ENCODE data around the gene MAN2A1. TPM values are rescaled to one million over a fixed set of nuclear protein-coding genes. Genes with fewer than 3 reads are reported as not detected.

The MAN2A1 gene
- polyA plus RNA-seq, 2 of the 4 experiments (the other 2 are of a cell fraction), result 15.8 to 51.5 TPM

DNA sequence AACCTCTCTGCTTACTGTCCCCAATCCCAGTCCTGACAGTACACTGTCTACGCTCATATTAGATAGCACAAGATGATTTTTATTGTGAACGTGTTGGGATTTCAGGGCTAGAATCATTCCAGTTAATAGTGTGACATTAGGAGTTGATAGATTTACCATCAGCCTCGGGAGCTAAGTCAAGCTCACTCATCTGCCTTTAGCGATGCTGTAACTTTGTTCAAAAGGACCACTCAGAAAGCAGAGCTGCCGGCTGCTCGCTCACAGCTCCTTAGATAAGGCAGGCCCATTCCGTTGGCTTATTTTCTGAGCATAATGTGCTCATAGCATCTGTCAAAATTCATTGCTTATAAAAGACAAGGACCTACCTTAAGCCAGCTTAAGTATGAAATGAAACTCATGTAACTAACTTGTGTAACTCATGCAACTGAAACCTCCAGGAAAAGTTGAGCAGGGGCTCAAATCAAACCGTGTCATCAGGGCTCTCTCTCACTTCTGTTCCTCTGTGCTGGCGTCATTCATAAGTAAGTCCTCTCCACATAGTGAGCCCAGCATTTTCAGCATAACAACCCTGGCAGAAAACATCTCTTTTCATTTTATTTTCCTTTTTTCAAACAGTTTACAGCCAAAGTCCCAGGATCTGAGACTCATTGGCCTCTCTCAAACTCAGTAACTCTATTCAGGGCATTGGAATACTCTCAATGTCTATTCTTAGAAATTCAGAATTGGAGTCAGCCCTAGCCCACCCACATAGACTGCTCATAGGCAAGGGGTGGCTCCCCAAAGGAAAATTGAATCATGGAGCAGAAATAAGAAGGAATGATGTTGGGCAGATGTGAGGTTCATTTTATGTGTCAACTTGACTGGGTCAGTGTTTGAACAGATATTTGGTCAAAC, 208.8 kb downstream of the MAN2A1 start:
- FAIRE-seq (no peak), DNase-seq (ENCODE audit: low read depth in 1 of 2, low spot score in 1 of 2) (no peak), ATAC-seq (no peak)
- TF ChIP-seq GATA3 (IDR thresholded peaks at IDR 0.05; ENCODE audit: borderline replicate concordance), result no peak
- no peak for TF ChIP-seq FOSB (CRISPR knock-in tag; IDR thresholded peaks at IDR 0.05)
- TF ChIP-seq ATOH8 (CRISPR knock-in tag; IDR thresholded peaks at IDR 0.05; ENCODE audit: low read depth), result no peak
- no peak for TF ChIP-seq MYC (IDR thresholded peaks at IDR 0.05; ENCODE audit: borderline replicate concordance, low read length)
- TF ChIP-seq, protein P1, sequence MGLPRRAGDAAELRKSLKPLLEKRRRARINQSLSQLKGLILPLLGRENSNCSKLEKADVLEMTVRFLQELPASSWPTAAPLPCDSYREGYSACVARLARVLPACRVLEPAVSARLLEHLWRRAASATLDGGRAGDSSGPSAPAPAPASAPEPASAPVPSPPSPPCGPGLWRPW (IDR thresholded peaks at IDR 0.05), result no peak
- TF ChIP-seq HOXA7 (CRISPR knock-in tag; IDR thresholded peaks at IDR 0.05), result no peak
- TF ChIP-seq, protein P2, sequence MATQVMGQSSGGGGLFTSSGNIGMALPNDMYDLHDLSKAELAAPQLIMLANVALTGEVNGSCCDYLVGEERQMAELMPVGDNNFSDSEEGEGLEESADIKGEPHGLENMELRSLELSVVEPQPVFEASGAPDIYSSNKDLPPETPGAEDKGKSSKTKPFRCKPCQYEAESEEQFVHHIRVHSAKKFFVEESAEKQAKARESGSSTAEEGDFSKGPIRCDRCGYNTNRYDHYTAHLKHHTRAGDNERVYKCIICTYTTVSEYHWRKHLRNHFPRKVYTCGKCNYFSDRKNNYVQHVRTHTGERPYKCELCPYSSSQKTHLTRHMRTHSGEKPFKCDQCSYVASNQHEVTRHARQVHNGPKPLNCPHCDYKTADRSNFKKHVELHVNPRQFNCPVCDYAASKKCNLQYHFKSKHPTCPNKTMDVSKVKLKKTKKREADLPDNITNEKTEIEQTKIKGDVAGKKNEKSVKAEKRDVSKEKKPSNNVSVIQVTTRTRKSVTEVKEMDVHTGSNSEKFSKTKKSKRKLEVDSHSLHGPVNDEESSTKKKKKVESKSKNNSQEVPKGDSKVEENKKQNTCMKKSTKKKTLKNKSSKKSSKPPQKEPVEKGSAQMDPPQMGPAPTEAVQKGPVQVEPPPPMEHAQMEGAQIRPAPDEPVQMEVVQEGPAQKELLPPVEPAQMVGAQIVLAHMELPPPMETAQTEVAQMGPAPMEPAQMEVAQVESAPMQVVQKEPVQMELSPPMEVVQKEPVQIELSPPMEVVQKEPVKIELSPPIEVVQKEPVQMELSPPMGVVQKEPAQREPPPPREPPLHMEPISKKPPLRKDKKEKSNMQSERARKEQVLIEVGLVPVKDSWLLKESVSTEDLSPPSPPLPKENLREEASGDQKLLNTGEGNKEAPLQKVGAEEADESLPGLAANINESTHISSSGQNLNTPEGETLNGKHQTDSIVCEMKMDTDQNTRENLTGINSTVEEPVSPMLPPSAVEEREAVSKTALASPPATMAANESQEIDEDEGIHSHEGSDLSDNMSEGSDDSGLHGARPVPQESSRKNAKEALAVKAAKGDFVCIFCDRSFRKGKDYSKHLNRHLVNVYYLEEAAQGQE (IDR thresholded peaks at IDR 0.05), result no peak
- no peak for TF ChIP-seq PBX3 (IDR thresholded peaks at IDR 0.05)
- TF ChIP-seq CBX8 (IDR thresholded peaks at IDR 0.05), result no peak
- TF ChIP-seq HEYL (CRISPR knock-in tag; IDR thresholded peaks at IDR 0.05), result no peak
- TF ChIP-seq PHF8 (IDR thresholded peaks at IDR 0.05; ENCODE audit: borderline replicate concordance, low read depth), result no peak
- WGBS (ENCODE audit: missing lambda C conversion rate), result 61% methylated on average over 9 of the region's 9 CpGs
- POLR2A ChIA-PET, result no interaction called here
- no peak overlapping the region for H3K4me2 ChIP-seq
- H3K4me1 ChIP-seq, result no peaks in the 10 kb centered on the region; the same call in 2 of the 3 replicates
- CTCF ChIA-PET, result no interaction called here
- H3K27ac ChIP-seq, result no peak overlapping the region
- no peak overlapping the region for H3K4me3 ChIP-seq
- no peaks in the 10 kb centered on the region for H3K9me3 ChIP-seq

DNA sequence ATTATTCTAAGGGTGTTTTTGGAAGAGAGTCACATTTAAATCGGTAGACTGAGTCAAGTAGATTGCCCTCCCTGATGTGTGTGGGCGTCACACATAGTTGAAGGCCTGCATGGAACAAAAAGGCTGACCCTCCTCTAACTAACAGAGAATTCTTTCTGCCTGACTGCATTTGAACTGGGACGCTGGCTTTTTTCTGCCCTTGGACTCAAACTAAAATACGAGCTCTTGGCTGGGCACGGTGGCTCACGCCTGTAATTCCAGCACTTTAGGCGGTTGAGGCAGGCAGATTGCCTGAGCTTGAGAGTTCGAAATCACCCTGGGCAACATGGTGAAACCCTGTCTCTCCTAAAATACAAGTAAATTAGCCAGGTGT, 209.4 kb downstream of the MAN2A1 start:
- no peak overlapping the region for H3K27ac ChIP-seq
- no peak for FAIRE-seq
- ChIA-PET CTCF (interaction anchor here (1.2 kb wide), 1 partner anchor 14 kb away, joined by 3 read pairs; no protein-coding TSS in a partner anchor), POLR2A (no interaction called here)
- no peak for TF ChIP-seq PHF8 (IDR thresholded peaks at IDR 0.05; ENCODE audit: borderline replicate concordance, low read depth)
- TF ChIP-seq HMGXB4 (CRISPR knock-in tag; IDR thresholded peaks at IDR 0.05; ENCODE audit: borderline replicate concordance), result no peak
- TF ChIP-seq RARB (CRISPR knock-in tag; IDR thresholded peaks at IDR 0.05), result no peak
- no peak for DNase-seq (ENCODE audit: low read depth in 1 of 2, low spot score in 1 of 2)
- ATAC-seq, result no peak
- H3K4me3 ChIP-seq, result no peak overlapping the region
- no peaks in the 10 kb centered on the region; the same call in 2 of the 3 replicates for H3K4me1 ChIP-seq
- no peak overlapping the region for H3K4me2 ChIP-seq
- no peaks in the 10 kb centered on the region for H3K9me3 ChIP-seq
- 33% methylated on average over 8 of the region's 8 CpGs for WGBS (ENCODE audit: missing lambda C conversion rate)
